Mucosa of descending colon (tissue), 3 donors: Measurements from ENCODE around the gene PPP1R26. TPM values are rescaled to one million over a fixed set of nuclear protein-coding genes. Genes with fewer than 3 reads are reported as not detected.

ENCODE experiments used
- ATAC-seq: fragments of 200-7000 bp; cut with Tn5 transposase; one replicate; pipeline ENCODE4 v1.9.1; 2020; ENCODE audit warnings: mild to moderate bottlenecking, moderate library complexity
- DNase-seq, 3 donors: peaks; one replicate each; pipeline ENCODE4 v3.0.0-alpha.2; 2020
- H3K36me3 ChIP-seq: fragments of 200-600 bp; one replicate; pipeline ENCODE4 v1.8.0; 2021; ENCODE audit warnings: low read depth, mild to moderate bottlenecking
- H3K4me1 ChIP-seq: fragments of 200-600 bp; one replicate; pipeline ENCODE4 v1.8.0; 2021; ENCODE audit warnings: low read depth, mild to moderate bottlenecking
- H3K4me3 ChIP-seq: fragments of 200-600 bp; one replicate; pipeline ENCODE4 v1.8.0; 2021; ENCODE audit warnings: mild to moderate bottlenecking
- H3K9me3 ChIP-seq: fragments of 200-600 bp; one replicate; pipeline ENCODE4 v1.8.0; 2021; ENCODE audit warnings: mild to moderate bottlenecking
- intact Hi-C, 2 donors: fragments of 100-400 bp; cut with DNase I in 1 of 2; cut with micrococcal nuclease in 1 of 2; formaldehyde crosslinking; loops; one replicate each; pipeline versions ENCODE4 v1.11.0 to v1.11.1; 2022; cut with DNase I, micrococcal nuclease
- total RNA-seq, 3 donors: library from RNA; stranded (reverse); fragmentation: NEBNext Ultra II Directional in 2 of 3; extraction: Animal tissue kit (Norgen Biotek cat#: 25700) in 2 of 3; gene quantifications; one replicate each; pipeline versions ENCODE4 v1.2.1 to v1.2.4, GENCODE V29; 2021 to 2023
- TF ChIP-seq, protein P1 (sequence below): fragments of 200-600 bp; IDR thresholded peaks from one replicate; pipeline ENCODE4 v1.8.0; 2022; ENCODE audit warnings: antibody characterized with exemption, mild to moderate bottlenecking
- donor health status: DM: no; HTN: no; CAD: no; lungs with moderate emphysema.
- donor health status: DM: no; HTN: no; CAD: no.
- donor health status: DM: no; HTN: yes; CAD: no.

Gene PPP1R26
- total RNA-seq, 3 donors from 2014 or later = 16.4 to 24.5 (median 21.5) TPM

GRCh38 chr9:135504262-135505243 lies 25.0 kb downstream of the PPP1R26 start:
- no peak for ATAC-seq
- intact Hi-C loops = no loop called here

DNA sequence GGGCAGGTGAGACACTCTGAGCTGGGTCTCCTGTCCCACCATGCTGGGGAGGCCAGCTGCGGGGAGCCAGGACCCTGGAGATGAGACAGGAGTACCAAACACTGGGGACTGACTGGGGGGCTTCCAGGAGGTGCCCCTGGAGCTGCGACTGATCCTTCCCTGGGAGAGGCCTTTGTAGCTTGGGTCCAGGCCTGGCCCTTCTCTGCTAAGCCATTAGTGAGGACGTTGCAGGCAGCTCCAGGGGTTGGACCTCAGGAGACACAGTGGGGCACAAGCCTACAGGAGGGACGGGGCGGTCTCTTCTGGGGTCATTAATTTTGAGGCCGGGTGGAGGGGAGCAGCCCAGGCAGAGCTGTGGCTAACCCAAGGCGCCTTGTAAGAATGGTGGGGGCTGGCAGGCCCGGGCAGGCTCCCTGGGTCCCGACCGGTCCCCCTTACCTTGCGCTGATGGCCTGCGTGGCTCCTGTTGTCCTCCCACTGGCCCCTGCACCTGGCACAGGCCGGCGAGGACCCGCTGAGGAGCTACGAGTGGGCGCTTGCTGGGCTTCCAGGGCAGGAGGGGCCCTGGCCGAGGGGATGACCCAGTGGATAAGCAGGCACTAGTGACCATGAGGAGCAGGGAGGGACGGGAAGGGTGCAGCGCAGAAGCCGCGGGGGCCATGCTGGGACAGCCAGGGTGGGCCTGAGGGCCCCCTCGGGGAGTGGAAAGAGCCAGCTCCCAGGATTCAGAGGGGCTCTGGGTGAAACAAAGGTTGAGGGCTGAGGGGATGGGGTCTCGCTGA lies 26.0 kb downstream of the PPP1R26 start:
- TF ChIP-seq, protein P1, sequence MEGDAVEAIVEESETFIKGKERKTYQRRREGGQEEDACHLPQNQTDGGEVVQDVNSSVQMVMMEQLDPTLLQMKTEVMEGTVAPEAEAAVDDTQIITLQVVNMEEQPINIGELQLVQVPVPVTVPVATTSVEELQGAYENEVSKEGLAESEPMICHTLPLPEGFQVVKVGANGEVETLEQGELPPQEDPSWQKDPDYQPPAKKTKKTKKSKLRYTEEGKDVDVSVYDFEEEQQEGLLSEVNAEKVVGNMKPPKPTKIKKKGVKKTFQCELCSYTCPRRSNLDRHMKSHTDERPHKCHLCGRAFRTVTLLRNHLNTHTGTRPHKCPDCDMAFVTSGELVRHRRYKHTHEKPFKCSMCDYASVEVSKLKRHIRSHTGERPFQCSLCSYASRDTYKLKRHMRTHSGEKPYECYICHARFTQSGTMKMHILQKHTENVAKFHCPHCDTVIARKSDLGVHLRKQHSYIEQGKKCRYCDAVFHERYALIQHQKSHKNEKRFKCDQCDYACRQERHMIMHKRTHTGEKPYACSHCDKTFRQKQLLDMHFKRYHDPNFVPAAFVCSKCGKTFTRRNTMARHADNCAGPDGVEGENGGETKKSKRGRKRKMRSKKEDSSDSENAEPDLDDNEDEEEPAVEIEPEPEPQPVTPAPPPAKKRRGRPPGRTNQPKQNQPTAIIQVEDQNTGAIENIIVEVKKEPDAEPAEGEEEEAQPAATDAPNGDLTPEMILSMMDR = no peak
- ATAC-seq (no peak), DNase-seq (peak in 1 of 3 donors; percentile 15)
- H3K9me3 ChIP-seq = peaks cover 6% of the 10 kb centered on the region
- peaks cover 12% of the 10 kb centered on the region for H3K4me1 ChIP-seq
- no peaks in the 10 kb centered on the region for H3K36me3 ChIP-seq
- no peak overlapping the region for H3K4me3 ChIP-seq
- intact Hi-C loops = no loop called here

More at GRCh38 chr9:135504262-135505243, 25.0 kb downstream of the PPP1R26 start:
- DNase-seq = peak; percentile 57 to 76 (median 69)
- TF ChIP-seq, protein P1 = peak; percentile 65
- peaks cover 13% of the 10 kb centered on the region for H3K4me1 ChIP-seq
- H3K36me3 ChIP-seq = no peaks in the 10 kb centered on the region
- H3K9me3 ChIP-seq = peaks cover 6% of the 10 kb centered on the region
- H3K4me3 ChIP-seq = no peak overlapping the region

- peak; percentile 30 for ATAC-seq
- Histone ChIP-seq H3K9me3 (peaks cover 6% of the 10 kb centered on the region), H3K4me1 (peaks cover 8% of the 10 kb centered on the region), H3K4me3 (no peak overlapping the region), H3K36me3 (no peaks in the 10 kb centered on the region)
- intact Hi-C loops = no loop called here
- no peak for DNase-seq
- TF ChIP-seq, protein P1 = no peak
These were observed 26.9 kb downstream of the PPP1R26 start for GRCh38 chr9:135506327-135507103.

- Histone ChIP-seq H3K36me3 (no peaks in the 10 kb centered on the region), H3K9me3 (peaks cover 6% of the 10 kb centered on the region), H3K4me3 (no peak overlapping the region), H3K4me1 (no peaks in the 10 kb centered on the region)
- TF ChIP-seq, protein P1 = no peak
- DNase-seq = peak in 2 of 3 donors; percentile 10 to 34
- no peak for ATAC-seq
- intact Hi-C loops = no loop called here
These were observed 27.8 kb downstream of the PPP1R26 start for GRCh38 chr9:135507104-135508035.
